ENCODE results near the gene KIF22. TPM values are rescaled to one million over a fixed set of nuclear protein-coding genes. Genes with fewer than 3 reads are reported as not detected.

KIF22 gene
- total and polyA plus RNA-seq, 9 of the 15 experiments (the other 6 are each of a cell fraction or from before 2014, with no cell fraction given) = 8.7 to 232 (median 131) TPM

GRCh38 chr16:29809850-29810698 is 19.5 kb downstream of the KIF22 start (continued):
- TF ChIP-seq CTCF (IDR thresholded peaks at IDR 0.05 in 2 of 3, conservative IDR thresholded peaks at IDR 0.05 in 1 of 3; ENCODE audit: insufficient read depth in 2 of 3, low read depth in 1 of 3, low read length in 3 of 3) = no peak
- TF ChIP-seq SOX6 (IDR thresholded peaks at IDR 0.05) = no peak
- 0 out of 2 replicates have a peak, but pooled peaks have one; percentile 38 for TF ChIP-seq CXXC5 (CRISPR knock-in tag; IDR thresholded peaks at IDR 0.05)
- no peak for TF ChIP-seq TEAD1 (CRISPR knock-in tag; IDR thresholded peaks at IDR 0.05)
- no peak for TF ChIP-seq CHCHD3 (CRISPR knock-in tag; IDR thresholded peaks at IDR 0.05)
- TF ChIP-seq ZNF830 (CRISPR knock-in tag; IDR thresholded peaks at IDR 0.05) = no peak
- TF ChIP-seq, protein P1, sequence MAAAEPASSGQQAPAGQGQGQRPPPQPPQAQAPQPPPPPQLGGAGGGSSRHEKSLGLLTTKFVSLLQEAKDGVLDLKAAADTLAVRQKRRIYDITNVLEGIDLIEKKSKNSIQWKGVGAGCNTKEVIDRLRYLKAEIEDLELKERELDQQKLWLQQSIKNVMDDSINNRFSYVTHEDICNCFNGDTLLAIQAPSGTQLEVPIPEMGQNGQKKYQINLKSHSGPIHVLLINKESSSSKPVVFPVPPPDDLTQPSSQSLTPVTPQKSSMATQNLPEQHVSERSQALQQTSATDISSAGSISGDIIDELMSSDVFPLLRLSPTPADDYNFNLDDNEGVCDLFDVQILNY (CRISPR knock-in tag; IDR thresholded peaks at IDR 0.05) = no peak
- no peak for TF ChIP-seq ZNF165 (CRISPR knock-in tag; IDR thresholded peaks at IDR 0.05; ENCODE audit: borderline replicate concordance)
- TF ChIP-seq STAG1 (CRISPR knock-in tag; IDR thresholded peaks at IDR 0.05; ENCODE audit: borderline replicate concordance) = no peak
- TF ChIP-seq FIP1L1 (IDR thresholded peaks at IDR 0.05; ENCODE audit: low read depth, low read length, poor library complexity, severe bottlenecking) = no peak
- TF ChIP-seq STAT5B (CRISPR knock-in tag; IDR thresholded peaks at IDR 0.05) = no peak
- TF ChIP-seq, protein P2, sequence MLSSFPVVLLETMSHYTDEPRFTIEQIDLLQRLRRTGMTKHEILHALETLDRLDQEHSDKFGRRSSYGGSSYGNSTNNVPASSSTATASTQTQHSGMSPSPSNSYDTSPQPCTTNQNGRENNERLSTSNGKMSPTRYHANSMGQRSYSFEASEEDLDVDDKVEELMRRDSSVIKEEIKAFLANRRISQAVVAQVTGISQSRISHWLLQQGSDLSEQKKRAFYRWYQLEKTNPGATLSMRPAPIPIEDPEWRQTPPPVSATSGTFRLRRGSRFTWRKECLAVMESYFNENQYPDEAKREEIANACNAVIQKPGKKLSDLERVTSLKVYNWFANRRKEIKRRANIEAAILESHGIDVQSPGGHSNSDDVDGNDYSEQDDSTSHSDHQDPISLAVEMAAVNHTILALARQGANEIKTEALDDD (IDR thresholded peaks at IDR 0.05) = no peak
- TF ChIP-seq DPF2 (IDR thresholded peaks at IDR 0.05) = no peak
- TF ChIP-seq ZNF77 (CRISPR knock-in tag; IDR thresholded peaks at IDR 0.05) = no peak
- TF ChIP-seq KLF13 (tag; IDR thresholded peaks at IDR 0.05; ENCODE audit: borderline replicate concordance, low read depth) = no peak
- no peak for TF ChIP-seq ZNF75A (CRISPR knock-in tag; IDR thresholded peaks at IDR 0.05)
- TF ChIP-seq, protein P3, sequence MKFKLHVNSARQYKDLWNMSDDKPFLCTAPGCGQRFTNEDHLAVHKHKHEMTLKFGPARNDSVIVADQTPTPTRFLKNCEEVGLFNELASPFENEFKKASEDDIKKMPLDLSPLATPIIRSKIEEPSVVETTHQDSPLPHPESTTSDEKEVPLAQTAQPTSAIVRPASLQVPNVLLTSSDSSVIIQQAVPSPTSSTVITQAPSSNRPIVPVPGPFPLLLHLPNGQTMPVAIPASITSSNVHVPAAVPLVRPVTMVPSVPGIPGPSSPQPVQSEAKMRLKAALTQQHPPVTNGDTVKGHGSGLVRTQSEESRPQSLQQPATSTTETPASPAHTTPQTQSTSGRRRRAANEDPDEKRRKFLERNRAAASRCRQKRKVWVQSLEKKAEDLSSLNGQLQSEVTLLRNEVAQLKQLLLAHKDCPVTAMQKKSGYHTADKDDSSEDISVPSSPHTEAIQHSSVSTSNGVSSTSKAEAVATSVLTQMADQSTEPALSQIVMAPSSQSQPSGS (CRISPR knock-in tag; IDR thresholded peaks at IDR 0.05) = no peak
- no peak for TF ChIP-seq ZNF24 (IDR thresholded peaks at IDR 0.05)
- no peak for TF ChIP-seq FUS (optimal IDR thresholded peaks at IDR 0.05; ENCODE audit: low read depth, low read length)
- TF ChIP-seq KDM5B (IDR thresholded peaks at IDR 0.05; ENCODE audit: insufficient replicate concordance, low read depth, low read length) = peak; percentile 30
- no peak for TF ChIP-seq ZNF398 (CRISPR knock-in tag; IDR thresholded peaks at IDR 0.05)

Data from K562 (cell line).